Measurements from ENCODE around the gene PLXNA2.

GRCh38 chr1:208291129-208291528 is 46.9 kb upstream of the PLXNA2 start:
- no peak for TF ChIP-seq CTCF (conservative IDR thresholded peaks at IDR 0.05; ENCODE audit: low read length)
- TF ChIP-seq EZH2phosphoT487 (IDR thresholded peaks at IDR 0.05; ENCODE audit: borderline replicate concordance, low read depth, low read length): no peak

Measured in OCI-LY7 (cell line).